Tibial artery (tissue), 4 donors: Measurements from ENCODE around the gene SMARCB1.
A peak's percentile ranks its signal among the peaks of the same experiment; 100 is the strongest.

ENCODE experiments used
- DNase-seq, 2 donors: peaks; one replicate each; pipeline ENCODE4 v3.0.0-alpha.2; 2019
- H3K27ac ChIP-seq, 2 donors: fragments of 200-600 bp; sonication (generic) in 1 of 2; 1 replicate in 1 of 2; 2 replicates in 1 of 2; pipeline ENCODE4 v1.5.1; 2018 to 2019; ENCODE audit warnings: mild to moderate bottlenecking in 1 of 2
- H3K27me3 ChIP-seq, 2 donors: fragments of 200-600 bp; sonication (generic) in 1 of 2; one replicate each; pipeline versions ENCODE4 v1.5.1 to v1.6.0; 2016 to 2019
- H3K36me3 ChIP-seq, 3 donors: fragments of 200-600 bp; sonication (generic) in 2 of 3; one replicate each; pipeline ENCODE4 v1.5.1; 2016 to 2019; ENCODE audit warnings: mild to moderate bottlenecking in 2 of 3
- H3K4me1 ChIP-seq, 4 donors: fragments of 200-600 bp; sonication (generic) in 2 of 4; 1 replicate in 3 of 4; 2 replicates in 1 of 4; pipeline ENCODE4 v1.5.1; 2016 to 2019
- H3K4me3 ChIP-seq, 2 donors: fragments of 200-600 bp; sonication (generic) in 1 of 2; 1 replicate in 1 of 2; 2 replicates in 1 of 2; pipeline ENCODE4 v1.5.1; 2018 to 2019; ENCODE audit warnings: mild to moderate bottlenecking in 2 of 2
- H3K9me3 ChIP-seq, 3 donors: fragments of 200-600 bp; sonication (generic) in 1 of 3; one replicate each; pipeline ENCODE4 v1.5.1; 2016 to 2019
- CTCF ChIP-seq, 2 experiments: fragments of 200-600 bp in 1 of 2; fragments of 450-650 bp in 1 of 2; IDR thresholded peaks; one replicate each; pipeline ENCODE4 v1.5.1; 2017 to 2019; ENCODE audit warnings: antibody characterized with exemption in 2 of 2, mild to moderate bottlenecking in 1 of 2, moderate library complexity in 1 of 2
- intact Hi-C: fragments of 100-400 bp; cut with DNase I; formaldehyde crosslinking; loops from one replicate; pipeline ENCODE4 v1.15.0; 2023; ENCODE audit warnings: low total_unique reads

Gene SMARCB1

GRCh38 chr22:23786752-23787599 is at the start of gene SMARCB1:
TSS of gene SMARCB1 (plus strand) at chr22:23786966. CDS start at chr22:23787170, 204 bp downstream.
- peaks cover 3 to 6% (median 4%) of the 10 kb centered on the region in 3 donors for H3K36me3 ChIP-seq
- no peaks in the 10 kb centered on the region for H3K27me3 ChIP-seq
- peak within 1 kb of the TSS; percentile 93 to 98 for H3K27ac ChIP-seq
- H3K4me3 ChIP-seq: peak within 1 kb of the TSS; percentile 76 to 93
- H3K4me1 ChIP-seq: peaks cover 0 to 37% (median 24%) of the 10 kb centered on the region in 4 donors
- no peaks in the 10 kb centered on the region for H3K9me3 ChIP-seq
- TF ChIP-seq CTCF (IDR thresholded peaks at IDR 0.05): peak in 1 of 2 experiments; percentile 10
- DNase-seq: peak; percentile 94 to 97
- intact Hi-C loops: no loop called here

DNA sequence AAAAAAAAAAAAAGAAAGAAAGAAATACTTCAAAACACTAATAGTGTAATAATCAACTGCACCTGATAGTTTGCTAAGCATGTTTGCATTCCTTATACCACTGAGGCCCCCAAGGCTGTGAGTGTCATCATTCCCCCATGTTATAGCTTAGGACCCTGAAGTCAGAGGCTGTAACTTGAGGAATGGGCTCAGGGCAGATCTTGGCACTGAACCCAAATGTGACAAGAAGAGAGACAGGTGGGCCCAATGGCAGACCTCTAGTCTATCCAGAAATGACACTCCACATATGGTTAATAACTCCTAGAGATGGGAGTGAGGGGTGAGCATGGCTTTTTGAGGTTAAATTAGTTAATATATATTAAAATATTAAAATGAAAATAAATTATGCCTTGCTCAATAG is 49.1 kb upstream of the SMARCB1 start:
- Histone ChIP-seq H3K36me3 (peaks cover 5 to 20% (median 17%) of the 10 kb centered on the region in 3 donors), H3K4me3 (no peak overlapping the region), H3K27ac (no peak overlapping the region), H3K9me3 (no peaks in the 10 kb centered on the region), H3K4me1 (peaks cover 0 to 4% (median 2%) of the 10 kb centered on the region in 4 donors), H3K27me3 (no peaks in the 10 kb centered on the region)
- DNase-seq: no peak
- intact Hi-C loops: no loop called here
- TF ChIP-seq CTCF (IDR thresholded peaks at IDR 0.05): no peak

- no peak for DNase-seq
- Histone ChIP-seq H3K9me3 (no peaks in the 10 kb centered on the region), H3K27me3 (no peaks in the 10 kb centered on the region), H3K4me1 (peaks cover 0 to 7% (median 5%) of the 10 kb centered on the region in 4 donors), H3K4me3 (no peak overlapping the region), H3K36me3 (peaks cover 27 to 49% (median 44%) of the 10 kb centered on the region in 3 donors), H3K27ac (peak overlapping the region in 1 of 2 donors; percentile 29)
- TF ChIP-seq CTCF (IDR thresholded peaks at IDR 0.05): no peak
- intact Hi-C loops: no loop called here
Measured at GRCh38 chr22:23742505-23743264, 44.1 kb upstream of the SMARCB1 start.

DNA sequence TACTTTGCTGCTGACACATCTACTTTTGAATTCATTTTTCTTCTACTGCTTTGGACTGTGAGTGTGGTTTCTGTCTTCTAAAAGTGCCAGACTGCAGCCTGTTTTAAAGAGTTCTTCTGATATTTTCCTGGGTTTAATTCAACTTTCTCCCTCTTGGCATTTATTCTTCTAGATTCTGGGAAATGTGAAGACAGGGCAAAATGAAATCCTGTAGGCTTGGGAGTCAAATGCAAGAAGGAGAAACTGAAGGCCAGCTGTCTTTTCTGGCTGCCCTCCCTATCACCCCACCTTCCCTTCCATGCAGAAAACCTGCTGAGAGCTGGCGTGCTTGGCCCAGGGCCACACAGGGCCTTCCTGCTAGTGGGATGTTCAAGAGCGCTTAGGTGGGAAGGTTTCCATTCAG is 43.5 kb upstream of the SMARCB1 start:
- H3K36me3 ChIP-seq: peaks cover 27 to 49% (median 44%) of the 10 kb centered on the region in 3 donors
- no peak for DNase-seq
- no peak for TF ChIP-seq CTCF (IDR thresholded peaks at IDR 0.05)
- H3K27me3 ChIP-seq: no peaks in the 10 kb centered on the region
- H3K27ac ChIP-seq: no peak overlapping the region
- H3K9me3 ChIP-seq: no peaks in the 10 kb centered on the region
- no peak overlapping the region for H3K4me3 ChIP-seq
- intact Hi-C loops: no loop called here
- H3K4me1 ChIP-seq: peaks cover 0 to 10% (median 5%) of the 10 kb centered on the region in 4 donors

- peaks cover 0 to 14% (median 5%) of the 10 kb centered on the region in 4 donors for H3K4me1 ChIP-seq
- no peak for DNase-seq
- intact Hi-C loops: no loop called here
Measured at GRCh38 chr22:23744001-23744400, 42.8 kb upstream of the SMARCB1 start.

More at GRCh38 chr22:23744001-23744400, 42.8 kb upstream of the SMARCB1 start:
- no peak overlapping the region for H3K4me3 ChIP-seq
- no peak for TF ChIP-seq CTCF (IDR thresholded peaks at IDR 0.05)
- H3K27ac ChIP-seq: no peak overlapping the region
- no peaks in the 10 kb centered on the region for H3K9me3 ChIP-seq
- H3K27me3 ChIP-seq: no peaks in the 10 kb centered on the region
- peaks cover 27 to 49% (median 44%) of the 10 kb centered on the region in 3 donors for H3K36me3 ChIP-seq
